Sciatic nerve (tissue), 2 donors: ENCODE data around the gene EFCAB12. TPM values are rescaled to one million over a fixed set of nuclear protein-coding genes. Genes with fewer than 3 reads are reported as not detected.
A peak's percentile ranks its signal among the peaks of the same experiment; 100 is the strongest.

Source experiments
- ATAC-seq: fragments of 200-7000 bp; cut with Tn5 transposase; one replicate; pipeline ENCODE4 v1.9.1; 2020; ENCODE audit warnings: mild to moderate bottlenecking, moderate library complexity
- DNase-seq: peaks from one replicate; pipeline ENCODE4 v3.0.0-alpha.2; 2020; ENCODE audit warnings: low spot score
- intact Hi-C: fragments of 100-400 bp; cut with DNase I; formaldehyde crosslinking; loops from one replicate; pipeline ENCODE4 v1.14.2; 2022
- total RNA-seq: library from RNA; stranded (reverse); fragmentation: NEBNext Ultra II Directional; extraction: Animal tissue kit (Norgen Biotek cat#: 25700); gene quantifications from one replicate; pipeline ENCODE4 v1.2.1, GENCODE V29; 2021
- donor health status: DM: no; HTN: no; CAD: no.
- donor health status: DM: no; HTN: no; CAD: no.

The EFCAB12 gene
- total RNA-seq, 1 donor from 2014 or later, result 0.40 TPM

GRCh38 chr3:129448186-129448895 lies 19.9 kb upstream of the EFCAB12 start:
- intact Hi-C loops, result no loop called here
- DNase-seq (no peak), ATAC-seq (no peak)

GRCh38 chr3:129446926-129447325 lies 18.5 kb upstream of the EFCAB12 start:
- DNase-seq (no peak), ATAC-seq (no peak)
- intact Hi-C loops, result no loop called here

GRCh38 chr3:129445471-129445870 lies 17.0 kb upstream of the EFCAB12 start:
- ATAC-seq, result no peak
- DNase-seq, result no peak
- intact Hi-C loops, result no loop called here

- DNase-seq (no peak), ATAC-seq (no peak)
- intact Hi-C loops, result no loop called here
Measured at GRCh38 chr3:129442947-129443346, 14.5 kb upstream of the EFCAB12 start.

GRCh38 chr3:129442486-129442885 lies 14.1 kb upstream of the EFCAB12 start:
- no peak for ATAC-seq
- no peak for DNase-seq
- intact Hi-C loops, result no loop called here

GRCh38 chr3:129441782-129442181 lies 13.3 kb upstream of the EFCAB12 start:
- ATAC-seq (no peak), DNase-seq (no peak)
- intact Hi-C loops, result no loop called here

- DNase-seq (no peak), ATAC-seq (no peak)
- intact Hi-C loops, result no loop called here
Measured at GRCh38 chr3:129441215-129441614, 12.8 kb upstream of the EFCAB12 start.

GRCh38 chr3:129440618-129441190 lies 12.3 kb upstream of the EFCAB12 start:
- no peak for DNase-seq
- intact Hi-C loops, result no loop called here
- peak; percentile 62 for ATAC-seq

GRCh38 chr3:129439817-129440617 lies 11.6 kb upstream of the EFCAB12 start, which contains the start of the genes IFT122 and MBD4:
Gene IFT122 (plus strand): TSS chr3:129440224. CDS start chr3:129440331, 107 bp downstream.
Gene MBD4 (minus strand): TSS chr3:129439948. CDS start chr3:129439833, 115 bp downstream.
- DNase-seq (peak; percentile 98), ATAC-seq (peak; percentile 97)
- intact Hi-C loops, result no loop called here

GRCh38 chr3:129439226-129439816 lies 10.9 kb upstream of the EFCAB12 start:
- DNase-seq, result peak; percentile 69
- intact Hi-C loops, result no loop called here
- ATAC-seq, result peak; percentile 4

GRCh38 chr3:129435367-129435766 lies 6.9 kb upstream of the EFCAB12 start:
- intact Hi-C loops, result no loop called here
- DNase-seq (no peak), ATAC-seq (no peak)

GRCh38 chr3:129434140-129434539 lies 5.7 kb upstream of the EFCAB12 start:
- intact Hi-C loops, result no loop called here
- DNase-seq (no peak), ATAC-seq (no peak)

- intact Hi-C loops, result no loop called here
- DNase-seq (no peak), ATAC-seq (no peak)
Measured at GRCh38 chr3:129433565-129433964, 5.1 kb upstream of the EFCAB12 start.

- intact Hi-C loops, result no loop called here
- ATAC-seq, result no peak
Measured at GRCh38 chr3:129432671-129433070, 4.2 kb upstream of the EFCAB12 start.

GRCh38 chr3:129432036-129432435 lies 3.6 kb upstream of the EFCAB12 start:
- no peak for ATAC-seq
- no peak for DNase-seq
- intact Hi-C loops, result no loop called here

More at GRCh38 chr3:129432671-129433070, 4.2 kb upstream of the EFCAB12 start:
- DNase-seq, result no peak

- DNase-seq (no peak), ATAC-seq (no peak)
- intact Hi-C loops, result no loop called here
Measured at GRCh38 chr3:129429602-129430001, 1.2 kb upstream of the EFCAB12 start.

- intact Hi-C loops, result no loop called here
- no peak for ATAC-seq
- no peak for DNase-seq
Measured at GRCh38 chr3:129429080-129429451, 630 bp upstream of the EFCAB12 start.

- DNase-seq (no peak), ATAC-seq (no peak)
- intact Hi-C loops, result no loop called here
Measured at GRCh38 chr3:129428007-129428375, 445 bp downstream of the EFCAB12 start.

GRCh38 chr3:129425619-129426018 lies 2.8 kb downstream of the EFCAB12 start:
- intact Hi-C loops, result no loop called here
- DNase-seq (no peak), ATAC-seq (no peak)

GRCh38 chr3:129425213-129425612 lies 3.2 kb downstream of the EFCAB12 start:
- DNase-seq, result peak; percentile 23
- intact Hi-C loops, result no loop called here
- no peak for ATAC-seq
